ENCODE results near the gene PRMT3.
"Not testable (repeated sequence)": the region's sequence is repeated elsewhere in the genome, so short reads cannot be mapped to it uniquely, and the experiment has no call there.

Gene PRMT3

DNA sequence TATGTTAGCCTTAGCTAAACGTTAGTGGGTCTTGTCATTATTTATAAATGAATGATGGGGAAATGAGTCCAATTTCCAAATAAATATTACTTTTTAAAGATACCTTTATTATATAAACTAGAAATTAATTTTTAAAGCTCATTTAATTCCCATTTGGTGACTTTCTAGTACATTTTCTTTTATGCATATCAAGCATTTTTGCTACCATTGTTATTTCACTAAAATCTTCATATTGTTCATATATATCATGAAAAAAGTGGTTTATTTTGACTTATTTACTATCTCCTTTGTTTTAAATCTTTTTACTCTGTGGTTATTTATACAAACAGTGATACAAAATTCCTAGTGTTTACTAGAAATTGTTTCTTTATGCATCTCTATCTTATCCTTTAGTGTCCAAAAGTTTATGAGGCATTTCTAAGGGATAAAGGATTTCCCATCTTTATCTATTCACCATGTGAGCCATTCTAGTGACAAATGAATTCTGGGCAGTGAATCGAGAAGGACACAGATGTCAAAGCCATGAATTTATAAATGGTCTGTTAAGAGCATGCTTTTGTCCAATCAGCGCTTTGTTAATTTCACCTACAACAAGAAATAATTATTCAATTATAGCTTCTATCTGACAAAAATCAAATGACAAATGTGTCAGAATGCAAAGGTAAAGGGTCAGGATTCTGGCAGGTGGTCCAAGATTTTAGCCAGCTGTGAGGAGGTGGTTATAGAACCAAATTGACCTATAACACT lies 70.6 kb downstream of the PRMT3 start:
- DNase-seq: no peak

DNA sequence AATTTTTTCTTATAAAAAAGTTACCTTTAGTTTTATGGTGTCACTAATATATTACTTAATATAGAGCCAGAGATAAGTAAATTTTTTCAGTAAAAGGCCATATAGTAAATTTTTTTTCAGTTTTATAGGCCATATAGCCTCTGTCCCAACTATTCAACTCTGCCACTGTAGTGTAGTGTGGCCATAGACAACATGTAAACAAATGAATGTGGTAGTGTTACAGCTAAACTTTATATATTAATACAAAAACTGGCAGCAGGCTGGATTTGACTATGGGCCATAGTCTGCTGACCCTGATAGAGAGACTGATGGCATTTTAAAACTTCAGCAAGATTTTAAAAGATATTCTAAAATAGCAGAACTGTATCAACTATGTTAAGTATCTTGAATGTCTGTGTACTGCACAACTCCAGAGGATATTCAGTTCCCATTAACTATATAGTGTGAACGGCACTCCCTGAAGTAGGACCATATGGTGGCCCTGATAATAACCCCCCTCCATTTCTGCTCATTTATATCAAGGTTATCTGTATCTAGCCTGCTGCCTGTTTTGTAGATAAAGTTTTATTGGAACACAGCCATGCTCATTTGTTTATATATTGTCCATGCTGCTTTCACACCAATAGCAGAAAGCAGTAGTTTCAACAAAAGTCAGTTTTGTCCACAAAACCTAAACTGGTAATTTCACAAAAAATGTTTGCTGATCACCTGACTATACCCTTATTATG lies 71.6 kb downstream of the PRMT3 start:
- DNase-seq: no peak

DNA sequence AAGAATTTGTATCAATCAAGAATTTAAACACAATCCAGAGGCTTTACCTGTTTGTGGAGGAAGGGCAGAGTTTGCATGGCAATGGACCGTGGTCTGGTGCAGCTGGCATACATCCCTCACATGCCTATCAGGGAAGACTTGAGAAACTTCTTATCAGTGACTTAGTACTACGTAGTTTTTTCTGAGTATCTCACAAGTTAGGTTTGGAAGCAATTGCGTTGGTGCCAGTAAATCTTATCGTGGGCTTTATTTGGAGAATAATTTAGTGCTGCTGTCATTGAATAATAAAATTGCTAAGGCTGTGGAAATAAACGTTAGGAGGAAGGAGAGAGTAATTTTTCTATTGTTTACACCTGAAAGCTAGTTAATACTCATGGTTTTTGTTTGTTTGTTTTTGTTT lies 72.3 kb downstream of the PRMT3 start:
- DNase-seq: no peak

DNA sequence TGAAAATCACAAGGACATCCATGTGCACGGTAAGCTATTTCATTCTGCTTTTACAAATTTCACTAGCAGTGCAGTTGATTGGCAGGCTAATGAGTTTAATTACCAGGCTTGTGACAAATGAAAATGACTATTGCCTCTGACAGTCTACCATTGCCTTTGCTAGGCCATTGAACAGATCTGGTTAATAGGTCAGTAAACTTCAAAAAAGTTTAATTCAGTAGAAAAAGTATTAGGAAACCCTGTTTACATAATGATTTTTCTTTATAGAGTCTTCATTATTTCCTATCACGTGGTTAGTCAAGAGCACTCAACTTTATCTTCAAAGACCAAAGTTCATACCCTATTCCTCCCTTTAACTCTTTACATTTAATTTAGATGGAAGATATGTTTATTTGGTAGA lies 77.0 kb downstream of the PRMT3 start:
- no peak for DNase-seq

DNA sequence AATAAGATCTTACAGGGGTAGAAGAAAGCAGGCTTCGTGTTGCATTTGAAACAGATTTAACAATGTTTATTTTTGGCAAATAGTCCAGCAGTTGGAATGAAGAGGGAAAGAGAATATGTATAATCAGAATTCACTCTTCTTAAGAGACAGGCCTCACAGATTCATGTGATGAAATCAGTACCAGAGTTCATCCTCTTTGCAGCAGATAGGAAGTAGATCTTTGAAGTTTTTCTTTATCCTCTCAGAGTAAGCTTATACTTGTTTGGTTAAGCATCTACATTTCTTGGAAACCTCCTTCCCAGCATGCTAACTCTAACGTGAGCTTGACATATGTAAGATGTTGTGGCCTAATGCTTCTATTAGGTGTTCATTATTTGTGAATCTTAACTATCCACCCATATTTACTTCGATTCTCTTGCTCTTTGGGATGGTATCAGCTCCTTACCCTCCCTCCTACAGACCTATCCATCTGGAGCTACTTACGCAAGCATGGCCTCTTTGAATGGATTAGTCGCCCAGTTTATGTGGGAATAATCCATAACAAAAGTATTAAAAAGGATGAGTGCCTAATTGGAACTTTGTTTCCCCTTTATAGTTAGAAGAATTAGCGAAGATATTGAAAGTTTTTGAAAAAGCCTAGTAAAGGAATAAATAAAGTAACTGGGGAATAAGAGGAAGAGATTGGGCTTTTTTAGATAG lies 80.1 kb downstream of the PRMT3 start:
- DNase-seq: no peak

DNA sequence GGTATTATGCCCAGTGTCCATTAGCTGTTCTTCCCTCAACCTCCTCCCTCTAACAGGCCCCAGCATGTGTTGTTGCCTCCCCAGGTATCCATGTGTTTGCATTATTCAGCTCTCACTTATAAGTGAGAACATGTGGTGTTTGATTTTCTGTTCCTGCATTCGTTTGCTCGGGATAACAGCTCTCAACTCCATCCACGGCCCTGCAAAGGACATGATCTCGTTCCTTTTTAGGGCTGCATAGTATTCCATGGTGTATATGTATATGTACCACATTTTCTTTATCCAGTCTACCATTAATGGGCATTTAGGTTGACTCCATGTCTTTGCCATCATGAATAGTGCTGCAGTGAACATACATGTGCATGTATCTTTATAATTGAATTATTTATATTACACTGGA lies 82.8 kb downstream of the PRMT3 start:
- DNase-seq: no peak

DNA sequence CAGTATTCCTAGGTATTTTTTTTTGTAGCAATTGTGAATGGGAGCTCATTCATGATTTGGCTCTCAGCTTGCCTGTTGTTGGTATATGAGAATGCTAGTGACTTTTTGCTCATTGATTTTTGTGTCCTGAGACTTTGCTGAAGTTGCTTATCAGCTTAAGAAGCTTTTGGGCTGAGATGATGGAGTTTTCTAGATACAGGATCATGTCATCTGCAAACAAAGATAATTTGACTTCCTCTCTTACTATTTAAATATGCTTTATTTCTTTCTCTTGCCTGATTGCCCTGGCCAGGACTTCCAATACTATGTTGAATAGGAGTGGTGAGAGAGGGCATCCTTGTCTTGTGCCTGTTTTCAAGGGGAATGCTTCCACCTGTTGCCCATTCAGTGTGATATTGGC lies 84.4 kb downstream of the PRMT3 start:
- not testable (repeated sequence) for DNase-seq

DNA sequence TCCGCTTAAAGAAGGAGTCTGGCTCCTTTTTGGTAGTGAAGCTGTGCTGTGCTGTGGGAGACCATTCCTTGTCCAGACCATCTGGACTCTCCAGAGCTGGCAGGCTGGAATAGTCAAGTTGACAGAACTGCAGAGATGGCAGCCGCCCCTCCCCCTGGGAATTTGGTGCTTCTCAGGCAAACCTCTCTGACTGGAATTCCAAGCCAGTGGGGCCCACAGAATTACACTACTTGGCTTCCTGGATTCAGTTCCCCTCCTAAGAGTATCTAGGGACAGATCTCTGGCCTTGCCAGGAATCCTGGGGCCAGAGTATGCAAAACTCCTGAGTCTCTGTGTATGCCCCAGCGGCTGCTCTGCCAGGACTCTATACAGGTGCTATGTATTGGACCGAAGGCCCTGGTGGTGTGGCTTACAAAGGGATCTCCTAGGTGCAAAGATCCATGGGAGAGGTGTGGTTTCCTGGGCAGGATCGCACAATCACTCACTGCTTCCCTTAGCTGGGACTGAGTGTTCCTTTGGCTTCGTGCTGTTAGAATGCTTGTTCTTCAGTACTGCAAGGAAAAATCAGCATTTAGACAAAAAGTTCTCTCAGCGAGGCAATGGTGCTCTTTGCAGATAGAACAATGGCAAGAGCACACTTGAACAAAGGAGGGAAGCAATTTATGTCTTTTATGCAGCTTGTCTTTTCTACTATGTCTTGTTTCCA lies 86.8 kb downstream of the PRMT3 start:
- no peak for DNase-seq

DNA sequence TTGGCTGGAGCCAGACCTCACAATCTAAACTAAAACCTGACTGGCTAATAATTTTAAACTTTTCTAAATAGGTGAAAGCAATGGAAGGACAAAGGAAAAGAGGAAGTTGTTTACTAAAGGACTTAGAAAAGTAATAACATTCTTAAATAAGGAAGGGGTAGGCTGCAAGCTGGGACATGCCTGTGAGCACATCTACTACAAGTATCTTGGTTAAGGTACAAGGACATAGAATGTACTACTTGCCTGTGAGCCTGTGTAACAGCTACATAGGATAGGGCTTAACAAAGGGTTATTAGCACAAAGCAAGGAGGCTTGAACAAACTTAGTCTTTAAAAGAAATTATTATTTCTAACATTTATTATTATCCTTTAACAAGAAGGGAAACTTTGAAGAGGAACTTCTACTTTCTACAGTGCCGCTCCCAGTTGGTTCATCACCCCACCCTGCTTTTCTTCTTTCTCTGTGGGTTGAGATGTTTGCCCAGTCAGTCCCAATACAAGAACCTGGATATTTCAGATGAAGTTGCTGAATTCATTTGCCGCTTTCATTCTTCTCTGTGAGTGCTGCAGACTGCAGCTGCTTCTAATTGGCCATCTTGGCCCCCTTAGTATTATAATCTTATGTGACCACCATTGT lies 87.5 kb downstream of the PRMT3 start:
- DNase-seq: no peak

DNA sequence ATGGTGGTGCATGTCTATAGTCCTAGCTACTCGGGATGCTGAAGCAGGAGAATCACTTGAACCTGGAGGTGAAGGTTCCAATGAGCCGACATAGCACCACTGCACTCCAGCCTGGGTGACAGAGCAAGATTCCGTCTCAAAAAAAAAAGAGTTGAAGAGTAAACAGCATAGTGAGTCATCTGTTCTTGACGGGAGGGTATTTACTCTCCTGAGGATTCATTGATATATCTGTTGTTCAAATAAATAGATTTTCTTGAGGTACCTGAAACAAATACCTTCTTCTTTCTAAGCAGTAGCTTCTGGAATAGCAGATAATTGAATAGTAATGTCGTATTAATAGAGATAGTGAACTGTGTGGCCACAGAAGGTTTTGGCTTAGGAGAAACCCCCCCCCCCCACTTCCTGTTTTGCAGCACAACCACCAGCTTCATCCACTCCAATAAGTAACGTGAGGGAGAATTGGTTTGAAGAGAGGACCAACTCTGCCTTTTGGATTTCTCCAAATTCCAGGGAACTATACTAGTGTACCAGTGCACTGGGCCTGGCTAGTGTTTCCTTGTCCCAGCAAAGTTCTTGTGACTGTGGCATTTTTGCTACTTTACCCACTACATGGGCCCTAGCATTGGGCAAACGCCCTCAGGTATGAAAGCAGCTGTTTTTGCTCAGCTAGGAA lies 90.0 kb downstream of the PRMT3 start:
- no peak for DNase-seq

DNA sequence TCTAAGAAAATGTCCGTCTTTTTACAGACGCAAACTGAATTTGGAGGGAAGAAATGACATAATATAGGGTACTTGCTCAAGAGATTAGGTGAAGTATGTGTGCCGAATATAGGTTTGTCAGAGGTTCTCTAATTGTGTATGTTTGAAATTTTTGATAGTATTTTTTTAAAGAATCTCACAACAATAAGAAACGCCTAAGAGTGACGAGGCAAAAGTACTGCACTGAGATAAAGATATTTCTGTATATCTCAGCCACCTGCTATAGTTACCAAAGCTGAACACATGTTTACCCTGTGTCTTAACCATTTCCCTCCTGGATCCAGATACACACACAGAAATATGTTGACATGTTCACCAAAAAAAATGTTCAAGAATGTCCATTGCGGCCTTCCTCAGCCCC lies 92.0 kb downstream of the PRMT3 start:
- DNase-seq: no peak

DNA sequence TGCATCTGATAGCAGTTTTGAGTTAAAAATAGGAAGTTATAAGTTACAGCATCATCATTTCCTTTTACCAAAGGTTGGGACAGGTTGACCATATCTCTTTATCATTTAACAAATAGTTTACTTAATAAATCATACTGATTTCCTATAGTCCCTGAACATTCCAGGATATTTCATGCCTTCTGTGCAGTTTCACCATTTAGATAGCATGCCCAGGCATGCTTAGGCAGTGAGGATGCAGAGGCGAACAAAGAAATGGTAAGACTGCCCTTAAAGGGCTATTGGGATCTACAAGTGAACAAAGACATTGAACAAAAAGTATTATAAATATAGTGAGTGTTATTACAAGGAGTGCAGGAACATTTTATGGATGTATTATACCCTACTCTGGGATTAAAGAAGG lies 96.4 kb downstream of the PRMT3 start:
- no peak for DNase-seq

DNA sequence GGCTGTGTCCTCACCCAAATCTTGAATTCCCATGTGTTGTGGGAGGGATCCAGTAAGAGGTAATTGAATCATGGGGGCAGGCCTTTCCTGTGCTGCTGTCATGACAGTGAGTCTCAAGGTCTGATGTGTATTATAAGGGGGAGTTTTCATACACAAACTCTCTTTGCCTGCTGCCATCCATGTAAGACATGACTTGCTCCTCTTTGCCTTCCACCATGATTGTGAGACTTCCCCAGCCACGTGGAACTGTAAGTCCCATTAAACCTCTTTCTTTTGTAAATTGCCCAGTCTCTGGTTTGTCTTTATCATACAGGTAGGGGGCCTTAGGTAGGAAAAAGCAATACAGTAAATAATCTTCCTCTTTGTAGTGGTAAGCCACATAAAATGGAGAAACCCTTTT lies 96.9 kb downstream of the PRMT3 start:
- DNase-seq: not testable (repeated sequence)

DNA sequence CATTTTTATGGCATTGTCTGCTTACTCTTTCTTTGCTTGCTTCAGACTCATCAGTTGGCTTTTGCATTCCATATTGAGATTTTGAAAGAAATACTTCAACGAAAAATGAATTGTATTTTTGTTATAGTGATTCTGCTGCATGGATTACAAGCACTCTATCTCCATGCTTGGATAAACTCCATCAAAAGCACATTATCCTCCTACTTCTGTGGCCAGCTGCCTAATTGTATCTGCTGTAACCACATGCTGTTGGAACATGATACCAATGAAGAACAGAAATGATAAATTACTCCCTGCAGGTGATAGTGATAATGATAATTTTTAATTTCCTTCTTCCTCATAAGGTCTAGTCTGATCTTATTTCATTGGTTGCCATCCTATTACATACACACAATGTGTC lies 100.8 kb downstream of the PRMT3 start:
- no peak for DNase-seq

DNA sequence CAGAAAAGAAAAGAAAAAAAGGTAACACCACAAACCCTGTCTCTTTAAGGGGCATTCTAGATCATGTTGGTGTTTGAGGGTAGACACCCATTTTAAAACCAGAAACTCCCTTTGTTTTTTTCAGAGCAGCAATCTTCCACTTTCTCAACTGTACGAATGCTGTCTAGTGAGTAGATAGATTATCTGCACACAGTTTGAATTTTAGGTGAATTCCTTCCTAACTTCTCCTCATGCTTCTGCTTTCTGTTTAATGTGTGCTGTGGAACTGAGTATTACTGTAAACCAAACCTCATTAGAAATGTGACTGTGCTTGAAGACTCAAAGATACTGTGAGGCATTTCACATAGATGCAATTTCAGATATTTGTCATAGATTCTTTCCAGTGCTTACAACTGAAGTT lies 102.4 kb downstream of the PRMT3 start:
- DNase-seq: no peak

DNA sequence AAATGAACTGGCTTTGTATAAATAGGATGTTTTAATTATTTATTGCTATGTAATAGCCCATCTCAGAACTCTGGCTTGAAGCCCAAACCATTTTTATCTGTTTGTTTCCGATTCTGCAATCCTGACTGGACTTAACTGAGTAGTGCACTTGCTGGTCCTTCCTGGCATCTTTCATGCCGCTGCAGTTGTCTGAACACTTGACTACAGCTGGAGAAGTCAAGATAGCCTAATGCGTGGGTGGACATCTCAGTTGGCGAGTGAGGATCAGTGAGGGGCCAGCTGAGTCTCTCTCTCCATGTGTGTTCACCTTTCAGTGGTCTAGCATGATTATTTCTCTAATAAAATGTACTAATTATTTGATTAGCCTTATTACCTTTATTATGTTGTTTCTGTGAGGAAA lies 105.8 kb downstream of the PRMT3 start:
- DNase-seq: no peak

DNA sequence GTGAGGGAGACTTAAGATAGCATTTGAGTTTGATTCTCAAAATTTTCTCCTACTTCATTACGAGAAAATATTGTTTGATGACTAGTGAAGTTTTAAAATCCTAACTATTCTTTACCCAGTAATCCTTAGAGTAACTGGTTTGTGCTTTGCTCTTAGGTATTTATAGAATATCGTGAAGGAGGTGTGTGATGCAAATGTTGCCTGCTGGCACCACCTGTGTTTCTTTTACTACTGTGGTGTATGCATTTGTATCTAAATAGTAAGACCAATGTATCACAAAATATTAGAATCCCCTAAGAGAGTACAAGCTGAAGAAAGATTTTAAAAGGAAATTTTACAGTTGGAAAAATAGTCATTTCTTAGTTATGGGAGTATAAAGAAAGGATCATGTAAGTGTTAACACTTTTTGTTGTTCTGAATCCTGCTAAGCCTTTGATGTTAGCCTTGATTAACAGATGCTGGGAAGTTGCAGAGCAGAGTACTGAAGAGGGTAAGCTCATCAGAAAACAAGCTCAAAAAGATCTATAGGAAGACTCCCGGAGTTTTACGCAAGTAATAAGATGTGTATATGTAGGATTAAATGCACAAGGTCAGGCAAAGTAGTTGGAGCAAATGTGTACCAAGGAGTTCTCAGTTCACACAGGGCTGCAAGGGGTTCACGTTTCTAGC lies 109.7 kb downstream of the PRMT3 start:
- no peak for DNase-seq

DNA sequence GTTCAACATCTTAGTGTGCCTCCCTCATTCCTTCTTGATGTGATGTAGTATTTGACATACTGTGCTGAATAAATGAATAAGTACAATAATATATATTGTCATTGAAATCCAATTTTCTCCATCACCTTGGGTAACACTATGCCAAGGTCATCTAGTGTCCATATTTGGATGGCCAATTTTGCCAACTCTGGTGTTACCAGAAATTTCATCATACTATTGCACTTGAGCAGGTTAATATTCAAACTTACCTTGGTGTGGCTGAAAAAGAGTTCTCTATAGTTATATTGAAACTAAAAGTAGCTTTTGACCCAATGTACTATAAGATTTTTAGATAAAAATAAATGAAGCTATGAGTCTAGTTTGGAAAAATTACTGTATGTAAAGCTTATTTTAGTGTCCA lies 113.7 kb downstream of the PRMT3 start:
- DNase-seq: no peak

DNA sequence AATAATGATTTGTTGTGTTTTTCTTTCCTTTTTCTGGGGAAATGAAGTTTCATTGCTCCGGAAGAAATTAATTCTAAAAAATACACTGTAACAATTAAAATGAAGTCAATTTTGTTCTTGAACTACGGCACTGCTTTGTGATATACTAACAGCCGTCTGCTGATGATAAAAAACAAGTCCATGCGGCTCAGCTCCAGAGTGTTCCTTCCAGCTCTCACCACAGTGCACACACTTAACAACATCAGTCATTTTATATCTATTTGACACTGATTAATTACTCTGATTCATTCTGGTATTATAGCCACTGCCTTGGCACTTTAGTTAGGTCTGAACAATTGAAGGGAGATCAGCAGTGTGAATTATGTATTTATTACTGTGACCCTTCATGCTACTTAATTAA lies 114.5 kb downstream of the PRMT3 start:
- no peak for DNase-seq

DNA sequence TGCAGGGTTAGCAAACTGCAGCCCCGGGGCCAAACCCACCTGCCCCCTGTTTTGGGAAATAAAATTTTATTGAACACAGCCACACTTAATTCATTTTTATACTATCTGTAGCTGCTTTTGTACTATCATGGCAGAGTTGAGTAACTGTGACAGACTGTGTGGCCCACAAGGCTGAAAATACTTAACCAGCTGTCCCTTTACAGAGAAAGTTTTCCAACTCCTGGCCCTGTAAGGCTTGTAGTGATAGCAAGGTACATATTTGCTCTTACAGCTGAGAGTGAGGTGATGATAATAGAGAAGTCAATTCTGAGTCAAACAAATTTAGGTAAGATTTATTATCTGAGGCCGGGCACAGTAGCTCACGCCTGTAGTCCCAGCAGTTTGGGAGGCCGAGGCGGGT lies 124.5 kb downstream of the PRMT3 start:
- no peak for DNase-seq

DNA sequence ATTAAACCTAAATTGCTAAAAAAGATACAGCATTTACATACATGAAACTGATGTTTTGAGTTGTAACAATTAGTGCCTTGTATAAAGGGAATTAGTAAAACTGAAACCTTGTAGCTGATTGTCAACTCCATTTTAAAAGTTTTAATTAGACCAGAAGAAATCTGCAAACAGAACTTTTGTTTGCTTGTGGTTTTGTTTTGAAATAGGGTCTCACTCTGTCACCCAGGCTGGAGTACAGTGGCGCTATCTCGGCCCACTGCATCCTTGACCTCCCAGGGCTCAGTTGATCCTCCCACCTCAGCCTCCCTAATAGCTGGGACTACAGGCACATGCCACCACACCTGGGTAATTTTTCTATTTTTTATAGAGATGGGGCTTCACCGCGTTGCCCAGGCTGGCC lies 125.4 kb downstream of the PRMT3 start:
- no peak for DNase-seq

DNA sequence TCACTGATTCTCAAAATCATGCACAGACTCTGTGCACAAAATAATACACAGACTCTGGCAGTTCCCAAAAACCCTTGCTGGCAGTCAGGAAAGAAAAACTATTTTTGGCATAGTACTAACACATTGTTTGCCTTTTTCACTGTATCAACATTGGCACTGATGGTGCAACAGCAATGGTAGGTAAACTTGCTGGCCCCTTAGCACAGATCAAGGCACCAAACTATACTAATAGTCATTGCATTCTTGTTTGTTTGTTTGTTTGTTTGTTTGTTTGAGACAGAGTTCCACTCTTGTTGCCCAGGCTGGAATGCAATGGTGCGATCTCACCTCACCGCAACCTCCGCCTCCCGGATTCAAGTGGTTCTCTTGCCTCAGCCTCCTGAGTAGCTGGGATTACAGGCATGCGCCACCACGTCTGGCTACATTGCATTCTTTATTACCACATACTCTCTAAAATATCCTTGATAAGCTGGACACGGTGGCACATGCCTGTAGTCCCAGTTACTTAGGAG lies 130.9 kb downstream of the PRMT3 start:
- no peak for DNase-seq
